ENCODE measurements around the gene ADPRHL1.
A peak's percentile ranks its signal among the peaks of the same experiment; 100 is the strongest.
"Not testable (repeated sequence)": the region's sequence is repeated elsewhere in the genome, so short reads cannot be mapped to it uniquely, and the experiment has no call there.

ADPRHL1 gene

GRCh38 chr13:113400621-113401451 lies 52.5 kb downstream of the ADPRHL1 start:
- no peak for DNase-seq

GRCh38 chr13:113399755-113400149 lies 53.5 kb downstream of the ADPRHL1 start:
- DNase-seq: no peak

GRCh38 chr13:113398963-113399754 lies 54.1 kb downstream of the ADPRHL1 start:
- no peak for DNase-seq

GRCh38 chr13:113397608-113398425 lies 55.5 kb downstream of the ADPRHL1 start:
- DNase-seq: no peak

GRCh38 chr13:113394339-113394640 lies 59.0 kb downstream of the ADPRHL1 start:
- no peak for DNase-seq

GRCh38 chr13:113393563-113394338 lies 59.5 kb downstream of the ADPRHL1 start:
- DNase-seq: peak; percentile 67 to 82 (median 73)

GRCh38 chr13:113393226-113393562 lies 60.1 kb downstream of the ADPRHL1 start:
- no peak for DNase-seq

- no peak for DNase-seq
Observed at GRCh38 chr13:113390874-113391497, 62.3 kb downstream of the ADPRHL1 start.

GRCh38 chr13:113389586-113389985 lies 63.7 kb downstream of the ADPRHL1 start:
- not testable (repeated sequence) for DNase-seq

GRCh38 chr13:113387396-113387795 lies 65.9 kb downstream of the ADPRHL1 start:
- no peak for DNase-seq

- no peak for DNase-seq
Observed at GRCh38 chr13:113383089-113383488, 70.2 kb downstream of the ADPRHL1 start.

GRCh38 chr13:113382542-113382941 lies 70.7 kb downstream of the ADPRHL1 start:
- not testable (repeated sequence) for DNase-seq

- DNase-seq: no peak
Observed at GRCh38 chr13:113378825-113379224, 74.5 kb downstream of the ADPRHL1 start.

GRCh38 chr13:113374511-113375175 lies 78.6 kb downstream of the ADPRHL1 start:
- no peak for DNase-seq

GRCh38 chr13:113373811-113374485 lies 79.3 kb downstream of the ADPRHL1 start:
- DNase-seq: no peak

GRCh38 chr13:113371701-113372100 lies 81.6 kb downstream of the ADPRHL1 start:
- not testable (repeated sequence) for DNase-seq

- no peak for DNase-seq
Observed at GRCh38 chr13:113371061-113371460, 82.2 kb downstream of the ADPRHL1 start.

- DNase-seq: no peak
Observed at GRCh38 chr13:113369881-113370280, 83.4 kb downstream of the ADPRHL1 start.

GRCh38 chr13:113369189-113369588 lies 84.1 kb downstream of the ADPRHL1 start:
- no peak for DNase-seq

GRCh38 chr13:113368353-113368752 lies 84.9 kb downstream of the ADPRHL1 start:
- DNase-seq: not testable (repeated sequence)

GRCh38 chr13:113367771-113368170 lies 85.5 kb downstream of the ADPRHL1 start:
- DNase-seq: no peak

Measured in T-helper 1 cell (primary cell).